GM23248 (cell line): ENCODE data around the gene EML4.

Experiments
- EZH2 ChIP-seq: fragments of 200-600 bp; sonication (generic); IDR thresholded peaks from 2 replicates; pipeline ENCODE4 v1.6.1; 2018; ENCODE audit warnings: antibody characterized with exemption, mild to moderate bottlenecking; ENCODE audit not compliant: insufficient read depth, poor library complexity, severe bottlenecking
- EZH2phosphoT487 ChIP-seq: fragments of 200-600 bp; sonication (generic); IDR thresholded peaks from 2 replicates; pipeline ENCODE4 v1.6.1; 2018; ENCODE audit warnings: antibody characterized with exemption, moderate library complexity, mild to moderate bottlenecking, low read depth; ENCODE audit not compliant: insufficient read depth

- no peak for TF ChIP-seq EZH2
- TF ChIP-seq EZH2phosphoT487 = no peak
Observed at GRCh38 chr2:42142547-42143184, 26.5 kb upstream of the EML4 start.
